Activated T-cell treated with anti-CD3 and anti-CD28 coated beads for 4 hours (primary cell): ENCODE measurements around the gene ATF7.
"Not testable (repeated sequence)": the region's sequence is repeated elsewhere in the genome, so short reads cannot be mapped to it uniquely, and the experiment has no call there.

Experiments
- DNase-seq: peaks from one replicate; pipeline ENCODE4 v3.0.0-alpha.2; 2020

The ATF7 gene

GRCh38 chr12:53499266-53500141 is 126.7 kb downstream of the ATF7 start, which contains the start of gene MAP3K12:
Gene MAP3K12, minus strand, starts transcription at chr12:53499458. Its CDS starts 12,067 bp downstream, at chr12:53487391.
- DNase-seq = peak; percentile 28

- DNase-seq = no peak
Measured at GRCh38 chr12:53498235-53498630, 127.9 kb downstream of the ATF7 start.

GRCh38 chr12:53497461-53497860 is 128.7 kb downstream of the ATF7 start:
- no peak for DNase-seq

GRCh38 chr12:53496752-53497032 is 129.5 kb downstream of the ATF7 start:
- no peak for DNase-seq

GRCh38 chr12:53495903-53496751 is 130.1 kb downstream of the ATF7 start:
- DNase-seq = no peak

- no peak for DNase-seq
Measured at GRCh38 chr12:53493610-53494391, 132.4 kb downstream of the ATF7 start.

GRCh38 chr12:53492830-53493609 is 133.2 kb downstream of the ATF7 start:
- DNase-seq = peak; percentile 79

GRCh38 chr12:53492188-53492587 is 134.0 kb downstream of the ATF7 start:
- no peak for DNase-seq

GRCh38 chr12:53489242-53489864 is 136.8 kb downstream of the ATF7 start:
- DNase-seq = no peak

- DNase-seq = no peak
Measured at GRCh38 chr12:53486736-53487487, 139.3 kb downstream of the ATF7 start.

- DNase-seq = no peak
Measured at GRCh38 chr12:53485955-53486735, 140.0 kb downstream of the ATF7 start.

- DNase-seq = no peak
Measured at GRCh38 chr12:53484686-53485575, 141.3 kb downstream of the ATF7 start.

GRCh38 chr12:53483979-53484377 is 142.2 kb downstream of the ATF7 start:
- DNase-seq = no peak

GRCh38 chr12:53483225-53483978 is 142.8 kb downstream of the ATF7 start:
- DNase-seq = no peak

- no peak for DNase-seq
Measured at GRCh38 chr12:53482626-53483168, 143.5 kb downstream of the ATF7 start.

- no peak for DNase-seq
Measured at GRCh38 chr12:53481939-53482586, 144.1 kb downstream of the ATF7 start.

GRCh38 chr12:53481458-53481857 is 144.7 kb downstream of the ATF7 start:
- DNase-seq = not testable (repeated sequence)
